Erythroblast (primary cell): ENCODE measurements around the gene TEX35.

Experiments
- GATA1 ChIP-seq: IDR thresholded peaks from 2 replicates; pipeline ENCODE4 v1.6.1; 2011; ENCODE audit warnings: low read depth, mild to moderate bottlenecking, control low read depth, low read length, moderate library complexity
- POLR2A ChIP-seq: IDR thresholded peaks from 2 replicates; pipeline ENCODE4 v1.6.1; 2011; ENCODE audit warnings: mild to moderate bottlenecking, low read length

- TF ChIP-seq POLR2A = no peak
- TF ChIP-seq GATA1 = no peak
Observed at GRCh38 chr1:178566187-178566586, 53.3 kb downstream of the TEX35 start.
